AG09309 (cell line): ENCODE results near the gene ERBB4.

ENCODE experiments used
- DNase-seq: peaks from one replicate; pipeline ENCODE4 v3.0.0-alpha.2; 2010; ENCODE audit warnings: low read depth
- H3K4me3 ChIP-seq: 2 replicates; pipeline ENCODE4 v1.5.1; 2011; ENCODE audit warnings: mild to moderate bottlenecking, low read depth, low read length, moderate library complexity; ENCODE audit not compliant: control insufficient read depth
- TF ChIP-seq, protein P1 (sequence below): IDR thresholded peaks from 2 replicates; pipeline ENCODE4 v1.5.1; 2011; ENCODE audit warnings: mild to moderate bottlenecking, low read depth, low read length, inconsistent platforms; ENCODE audit not compliant: insufficient read depth, control insufficient read depth; ENCODE audit errors: missing control alignments

The ERBB4 gene

DNA sequence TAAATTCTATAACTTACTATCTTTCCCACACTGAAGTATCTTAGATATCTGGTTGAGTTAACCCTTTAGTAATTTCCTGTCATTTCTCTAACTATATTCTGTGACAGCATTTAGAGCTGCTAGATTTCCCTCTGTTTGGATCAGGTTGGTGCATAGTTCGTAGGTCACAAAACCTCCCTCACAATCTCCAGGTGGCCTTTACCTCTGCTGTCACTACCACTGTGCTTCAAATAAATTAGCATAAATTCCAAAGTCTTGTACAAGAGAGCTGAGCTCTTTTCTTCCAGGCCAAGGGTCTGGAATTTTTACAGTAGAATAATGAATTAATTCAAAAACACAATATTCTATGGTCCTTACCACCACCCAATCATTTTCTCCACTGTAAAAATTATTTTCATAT lies 739.7 kb downstream of the ERBB4 start:
- TF ChIP-seq, protein P1, sequence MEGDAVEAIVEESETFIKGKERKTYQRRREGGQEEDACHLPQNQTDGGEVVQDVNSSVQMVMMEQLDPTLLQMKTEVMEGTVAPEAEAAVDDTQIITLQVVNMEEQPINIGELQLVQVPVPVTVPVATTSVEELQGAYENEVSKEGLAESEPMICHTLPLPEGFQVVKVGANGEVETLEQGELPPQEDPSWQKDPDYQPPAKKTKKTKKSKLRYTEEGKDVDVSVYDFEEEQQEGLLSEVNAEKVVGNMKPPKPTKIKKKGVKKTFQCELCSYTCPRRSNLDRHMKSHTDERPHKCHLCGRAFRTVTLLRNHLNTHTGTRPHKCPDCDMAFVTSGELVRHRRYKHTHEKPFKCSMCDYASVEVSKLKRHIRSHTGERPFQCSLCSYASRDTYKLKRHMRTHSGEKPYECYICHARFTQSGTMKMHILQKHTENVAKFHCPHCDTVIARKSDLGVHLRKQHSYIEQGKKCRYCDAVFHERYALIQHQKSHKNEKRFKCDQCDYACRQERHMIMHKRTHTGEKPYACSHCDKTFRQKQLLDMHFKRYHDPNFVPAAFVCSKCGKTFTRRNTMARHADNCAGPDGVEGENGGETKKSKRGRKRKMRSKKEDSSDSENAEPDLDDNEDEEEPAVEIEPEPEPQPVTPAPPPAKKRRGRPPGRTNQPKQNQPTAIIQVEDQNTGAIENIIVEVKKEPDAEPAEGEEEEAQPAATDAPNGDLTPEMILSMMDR = no peak
- no peak overlapping the region for H3K4me3 ChIP-seq
- no peak for DNase-seq

DNA sequence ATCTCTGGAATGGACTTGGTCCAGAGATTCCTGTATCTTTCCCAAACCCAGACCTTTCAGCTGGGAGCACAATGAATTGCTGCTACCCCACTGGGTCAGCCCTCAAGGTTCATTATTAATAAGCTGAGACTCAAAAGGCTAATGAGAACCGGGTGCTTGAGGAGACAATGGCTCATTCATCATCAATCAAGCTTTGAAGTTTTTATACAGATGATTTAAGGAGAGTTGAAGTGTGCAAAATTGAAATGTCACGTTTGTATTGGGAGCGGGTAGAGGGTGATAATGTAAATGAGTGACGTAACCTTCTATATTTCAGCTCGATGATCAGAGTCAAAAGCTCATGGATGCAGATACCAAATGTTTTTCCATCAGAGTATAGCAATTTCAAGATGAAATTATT lies 744.9 kb downstream of the ERBB4 start:
- TF ChIP-seq, protein P1 = no peak
- DNase-seq = no peak
- H3K4me3 ChIP-seq = no peak overlapping the region

DNA sequence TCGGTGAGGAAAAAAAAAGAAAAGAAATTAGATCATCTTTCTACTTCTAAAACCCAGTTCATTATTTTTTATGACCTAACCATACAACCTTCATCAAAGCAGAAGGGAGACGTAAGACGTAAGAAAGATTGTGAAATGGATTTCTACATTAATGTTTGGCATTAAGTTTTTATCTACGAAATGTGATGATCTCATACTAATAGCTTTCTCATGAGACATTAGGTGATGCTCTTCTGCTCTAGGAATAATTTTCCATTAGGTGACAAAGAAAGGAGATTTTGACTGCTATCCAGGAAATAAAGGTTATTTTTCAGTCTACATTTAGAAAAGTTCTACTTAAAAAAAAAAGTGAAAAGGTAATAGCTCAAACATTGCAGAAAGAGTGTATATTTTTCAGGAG lies 748.6 kb downstream of the ERBB4 start:
- no peak for DNase-seq
- TF ChIP-seq, protein P1 = no peak
- H3K4me3 ChIP-seq = no peak overlapping the region

DNA sequence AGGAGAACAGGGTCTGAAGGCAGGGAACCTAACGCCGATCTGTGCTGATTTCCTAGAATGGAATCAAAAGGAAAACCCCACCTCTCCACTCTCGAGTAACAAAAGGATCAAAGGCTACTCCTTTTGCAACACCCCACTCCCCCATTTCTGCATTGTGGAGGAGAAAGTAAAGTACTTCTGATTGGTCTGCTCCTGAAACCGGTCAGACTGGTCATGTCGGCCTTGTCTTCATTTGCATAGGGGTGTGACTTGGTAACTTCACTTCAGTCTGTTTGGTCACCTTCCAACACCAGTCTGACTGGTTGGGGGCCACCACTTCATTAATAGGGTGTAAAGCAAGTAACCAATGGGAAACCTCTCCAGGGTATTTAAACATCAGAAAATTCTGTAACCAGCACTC lies 771.9 kb downstream of the ERBB4 start:
- no peak for DNase-seq
- no peak overlapping the region for H3K4me3 ChIP-seq
- TF ChIP-seq, protein P1 = no peak

DNA sequence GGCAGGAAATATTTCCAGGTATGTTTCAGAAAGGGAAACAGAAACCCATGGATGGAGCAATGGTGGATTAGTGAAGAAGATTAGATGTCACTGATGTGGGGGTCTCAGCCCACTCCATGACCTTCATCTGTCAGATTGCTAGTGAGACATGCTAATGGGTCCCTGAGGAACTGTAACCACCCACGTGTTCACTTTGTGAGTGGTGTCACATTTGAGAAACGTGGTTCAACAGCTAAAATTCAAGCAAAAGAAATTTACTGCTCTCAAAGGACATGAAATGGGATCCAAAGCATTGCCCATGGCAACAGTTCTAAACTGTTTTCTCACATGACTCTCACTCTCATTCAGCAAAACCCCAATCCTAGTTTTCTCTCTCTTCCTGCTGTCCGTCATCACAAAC lies 776.1 kb downstream of the ERBB4 start:
- TF ChIP-seq, protein P1 = no peak

DNA sequence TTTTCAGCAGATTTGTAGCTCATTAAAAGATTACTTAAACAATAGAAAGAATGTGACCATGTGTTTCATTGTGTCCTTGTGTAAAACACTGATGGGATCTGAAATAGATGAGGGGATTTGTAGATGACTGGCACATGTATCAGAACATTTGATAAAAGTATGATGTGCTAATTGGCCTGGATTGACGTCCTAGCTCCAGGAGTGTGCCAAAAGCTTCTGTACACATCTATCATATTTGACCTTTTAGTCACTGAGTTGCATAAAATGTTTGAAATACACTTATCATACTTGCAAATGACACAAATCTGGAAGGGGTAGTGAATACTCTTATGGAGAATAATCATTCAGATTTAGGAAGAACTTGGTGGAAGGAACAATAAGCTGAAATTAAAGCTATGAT lies 778.5 kb downstream of the ERBB4 start:
- no peak overlapping the region for H3K4me3 ChIP-seq
- no peak for DNase-seq
- TF ChIP-seq, protein P1 = no peak

More for the DNA sequence above, 776.1 kb downstream of the ERBB4 start:
- no peak for DNase-seq
- H3K4me3 ChIP-seq = no peak overlapping the region

DNA sequence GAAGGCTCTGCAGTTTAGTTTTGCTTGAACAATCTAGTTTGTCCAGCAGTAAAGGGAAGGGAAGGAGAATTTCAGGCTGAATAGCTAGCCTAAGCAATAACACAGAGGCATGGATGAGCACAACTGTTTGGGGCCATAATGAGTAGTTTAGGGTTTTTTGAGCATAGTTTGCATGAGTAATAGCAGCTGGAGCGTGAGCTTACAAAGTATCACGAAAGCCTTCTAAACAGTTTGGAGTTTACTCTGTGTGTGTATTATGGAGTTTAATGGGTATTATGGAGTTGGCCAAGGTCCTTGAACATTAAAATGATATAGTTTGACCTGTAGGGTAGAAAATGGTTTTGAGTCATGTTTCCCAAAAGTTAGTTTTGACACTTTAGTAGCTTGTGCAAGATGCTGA lies 782.3 kb downstream of the ERBB4 start:
- no peak overlapping the region for H3K4me3 ChIP-seq
- TF ChIP-seq, protein P1 = no peak
- peak; percentile 55 for DNase-seq
